ENCODE results near the gene MACROD1. TPM values are rescaled to one million over a fixed set of nuclear protein-coding genes. Genes with fewer than 3 reads are reported as not detected.
A peak's percentile ranks its signal among the peaks of the same experiment; 100 is the strongest.

The MACROD1 gene
- total and polyA plus RNA-seq, 10 of the 15 experiments (the other 5 are each of a cell fraction or from before 2014, with no cell fraction given): 1.2 to 22.7 (median 11.3) TPM; not detected in 1

- no peak for TF ChIP-seq MEF2B (IDR thresholded peaks at IDR 0.05; ENCODE audit: partially characterized antibody, poor library complexity, severe bottlenecking)
- peak; percentile 52 for TF ChIP-seq IKZF1 (conservative IDR thresholded peaks at IDR 0.05)
- TF ChIP-seq BMI1 (IDR thresholded peaks at IDR 0.05; ENCODE audit: borderline replicate concordance): no peak
- 0 out of 2 replicates have a peak, but pooled peaks have one; percentile 8 for TF ChIP-seq HCFC1 (IDR thresholded peaks at IDR 0.05; ENCODE audit: low read length)
- peak; percentile 46; the same call in 1 of the 2 replicates for TF ChIP-seq RAD51 (IDR thresholded peaks at IDR 0.05)
- TF ChIP-seq SPI1 (IDR thresholded peaks at IDR 0.05; ENCODE audit: borderline replicate concordance, insufficient read depth, low read depth, low read length): no peak
- TF ChIP-seq GATAD2B (conservative IDR thresholded peaks at IDR 0.05; ENCODE audit: low read depth): peak; percentile 81
- TF ChIP-seq MXI1 (IDR thresholded peaks at IDR 0.05; ENCODE audit: low read depth, low read length): no peak
- TF ChIP-seq SMAD5 (IDR thresholded peaks at IDR 0.05; ENCODE audit: low read depth): peak; percentile 76; the same call in 1 of the 2 replicates
- peak; percentile 87 for TF ChIP-seq LARP7 (IDR thresholded peaks at IDR 0.05)
- TF ChIP-seq FOXK2 (IDR thresholded peaks at IDR 0.05): no peak
- no peak for TF ChIP-seq SP1 (IDR thresholded peaks at IDR 0.05; ENCODE audit: low read depth, low read length)
- TF ChIP-seq DPF2 (IDR thresholded peaks at IDR 0.05): no peak
- TF ChIP-seq PML (IDR thresholded peaks at IDR 0.05; ENCODE audit: low read length): peak; percentile 90; the same call in 1 of the 2 replicates
- TF ChIP-seq PAX5 (IDR thresholded peaks at IDR 0.05; ENCODE audit: borderline replicate concordance, low read depth, low read length): no peak
- peak; percentile 96 for TF ChIP-seq TAF1 (IDR thresholded peaks at IDR 0.05; ENCODE audit: borderline replicate concordance, low read depth, low read length)
- no peak for TF ChIP-seq CHD1 (IDR thresholded peaks at IDR 0.05; ENCODE audit: low read depth, low read length)
- no peak for TF ChIP-seq RBBP5 (conservative IDR thresholded peaks at IDR 0.05)
- TF ChIP-seq USF1 (IDR thresholded peaks at IDR 0.05; ENCODE audit: borderline replicate concordance, extremely low read length, insufficient read depth, low read depth, low read length): peak; percentile 83
- peak; percentile 36; the same call in 1 of the 2 replicates for TF ChIP-seq NR2F1 (conservative IDR thresholded peaks at IDR 0.05)
- TF ChIP-seq, protein P1, sequence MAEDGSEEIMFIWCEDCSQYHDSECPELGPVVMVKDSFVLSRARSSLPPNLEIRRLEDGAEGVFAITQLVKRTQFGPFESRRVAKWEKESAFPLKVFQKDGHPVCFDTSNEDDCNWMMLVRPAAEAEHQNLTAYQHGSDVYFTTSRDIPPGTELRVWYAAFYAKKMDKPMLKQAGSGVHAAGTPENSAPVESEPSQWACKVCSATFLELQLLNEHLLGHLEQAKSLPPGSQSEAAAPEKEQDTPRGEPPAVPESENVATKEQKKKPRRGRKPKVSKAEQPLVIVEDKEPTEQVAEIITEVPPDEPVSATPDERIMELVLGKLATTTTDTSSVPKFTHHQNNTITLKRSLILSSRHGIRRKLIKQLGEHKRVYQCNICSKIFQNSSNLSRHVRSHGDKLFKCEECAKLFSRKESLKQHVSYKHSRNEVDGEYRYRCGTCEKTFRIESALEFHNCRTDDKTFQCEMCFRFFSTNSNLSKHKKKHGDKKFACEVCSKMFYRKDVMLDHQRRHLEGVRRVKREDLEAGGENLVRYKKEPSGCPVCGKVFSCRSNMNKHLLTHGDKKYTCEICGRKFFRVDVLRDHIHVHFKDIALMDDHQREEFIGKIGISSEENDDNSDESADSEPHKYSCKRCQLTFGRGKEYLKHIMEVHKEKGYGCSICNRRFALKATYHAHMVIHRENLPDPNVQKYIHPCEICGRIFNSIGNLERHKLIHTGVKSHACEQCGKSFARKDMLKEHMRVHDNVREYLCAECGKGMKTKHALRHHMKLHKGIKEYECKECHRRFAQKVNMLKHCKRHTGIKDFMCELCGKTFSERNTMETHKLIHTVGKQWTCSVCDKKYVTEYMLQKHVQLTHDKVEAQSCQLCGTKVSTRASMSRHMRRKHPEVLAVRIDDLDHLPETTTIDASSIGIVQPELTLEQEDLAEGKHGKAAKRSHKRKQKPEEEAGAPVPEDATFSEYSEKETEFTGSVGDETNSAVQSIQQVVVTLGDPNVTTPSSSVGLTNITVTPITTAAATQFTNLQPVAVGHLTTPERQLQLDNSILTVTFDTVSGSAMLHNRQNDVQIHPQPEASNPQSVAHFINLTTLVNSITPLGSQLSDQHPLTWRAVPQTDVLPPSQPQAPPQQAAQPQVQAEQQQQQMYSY (CRISPR knock-in tag; IDR thresholded peaks at IDR 0.05): no peak
- TF ChIP-seq MAX (IDR thresholded peaks at IDR 0.05; ENCODE audit: low read depth, low read length): peak; percentile 9; the same call in 1 of the 2 replicates
- TF ChIP-seq, protein P2, sequence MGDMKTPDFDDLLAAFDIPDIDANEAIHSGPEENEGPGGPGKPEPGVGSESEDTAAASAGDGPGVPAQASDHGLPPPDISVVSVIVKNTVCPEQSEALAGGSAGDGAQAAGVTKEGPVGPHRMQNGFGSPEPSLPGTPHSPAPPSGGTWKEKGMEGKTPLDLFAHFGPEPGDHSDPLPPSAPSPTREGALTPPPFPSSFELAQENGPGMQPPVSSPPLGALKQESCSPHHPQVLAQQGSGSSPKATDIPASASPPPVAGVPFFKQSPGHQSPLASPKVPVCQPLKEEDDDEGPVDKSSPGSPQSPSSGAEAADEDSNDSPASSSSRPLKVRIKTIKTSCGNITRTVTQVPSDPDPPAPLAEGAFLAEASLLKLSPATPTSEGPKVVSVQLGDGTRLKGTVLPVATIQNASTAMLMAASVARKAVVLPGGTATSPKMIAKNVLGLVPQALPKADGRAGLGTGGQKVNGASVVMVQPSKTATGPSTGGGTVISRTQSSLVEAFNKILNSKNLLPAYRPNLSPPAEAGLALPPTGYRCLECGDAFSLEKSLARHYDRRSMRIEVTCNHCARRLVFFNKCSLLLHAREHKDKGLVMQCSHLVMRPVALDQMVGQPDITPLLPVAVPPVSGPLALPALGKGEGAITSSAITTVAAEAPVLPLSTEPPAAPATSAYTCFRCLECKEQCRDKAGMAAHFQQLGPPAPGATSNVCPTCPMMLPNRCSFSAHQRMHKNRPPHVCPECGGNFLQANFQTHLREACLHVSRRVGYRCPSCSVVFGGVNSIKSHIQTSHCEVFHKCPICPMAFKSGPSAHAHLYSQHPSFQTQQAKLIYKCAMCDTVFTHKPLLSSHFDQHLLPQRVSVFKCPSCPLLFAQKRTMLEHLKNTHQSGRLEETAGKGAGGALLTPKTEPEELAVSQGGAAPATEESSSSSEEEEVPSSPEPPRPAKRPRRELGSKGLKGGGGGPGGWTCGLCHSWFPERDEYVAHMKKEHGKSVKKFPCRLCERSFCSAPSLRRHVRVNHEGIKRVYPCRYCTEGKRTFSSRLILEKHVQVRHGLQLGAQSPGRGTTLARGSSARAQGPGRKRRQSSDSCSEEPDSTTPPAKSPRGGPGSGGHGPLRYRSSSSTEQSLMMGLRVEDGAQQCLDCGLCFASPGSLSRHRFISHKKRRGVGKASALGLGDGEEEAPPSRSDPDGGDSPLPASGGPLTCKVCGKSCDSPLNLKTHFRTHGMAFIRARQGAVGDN (IDR thresholded peaks at IDR 0.05): 0 out of 2 replicates have a peak, but pooled peaks have one; percentile 18
- no peak for TF ChIP-seq SUPT20H (IDR thresholded peaks at IDR 0.05; ENCODE audit: borderline replicate concordance, control insufficient read depth, low read depth, low read length)
Observed at GRCh38 chr11:64185175-64185692, 19.3 kb upstream of the MACROD1 start (continued).

Measured in GM12878 (cell line).